Frontal cortex (tissue), 4 donors: Measurements from ENCODE around the gene UTY. TPM values are rescaled to one million over a fixed set of nuclear protein-coding genes. Genes with fewer than 3 reads are reported as not detected.
"Not testable (repeated sequence)": the region's sequence is repeated elsewhere in the genome, so short reads cannot be mapped to it uniquely, and the experiment has no call there.

Source experiments
- DNase-seq, 2 donors: peaks; one replicate each; pipeline ENCODE4 v3.0.0; 2012; ENCODE audit warnings: low spot score in 2 of 2
- FAIRE-seq: peaks from 2 replicates; lab custom pipeline; 2012; peaks lifted over from hg19 to GRCh38; lab: Jason Lieb, UNC
- total RNA-seq: library from RNA; depleted of rRNA; stranded (reverse); fragments of >200 nt; gene quantifications from one replicate; pipeline ENCODE4 v1.2.3, GENCODE V29; 2014
- donor health status: control.
- donor health status: control.
- donor health status: control.

Gene UTY
- total RNA-seq, 1 donor from 2014 or later: 25.3 TPM

DNA sequence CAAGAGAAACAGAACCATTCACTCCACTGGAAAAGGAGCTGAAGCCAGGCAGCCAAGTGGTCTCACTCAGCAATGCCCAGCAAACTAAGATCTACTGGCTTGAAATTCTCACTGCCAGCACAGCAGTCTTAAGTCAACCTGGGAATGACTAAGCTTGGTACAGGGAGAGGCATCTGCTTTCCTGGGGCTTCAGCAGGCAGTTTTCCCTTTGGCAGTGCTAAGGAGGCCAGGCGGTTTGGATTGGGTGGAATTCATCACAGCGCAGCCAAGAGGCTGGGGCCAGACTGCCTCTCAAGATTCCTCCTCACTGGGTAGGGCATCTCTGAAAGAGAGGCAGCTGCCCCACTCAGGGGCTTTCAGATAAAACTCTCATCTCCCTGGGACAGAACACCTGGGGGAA lies 149.2 kb downstream of the UTY start:
- FAIRE-seq (no peak), DNase-seq (no peak)

DNA sequence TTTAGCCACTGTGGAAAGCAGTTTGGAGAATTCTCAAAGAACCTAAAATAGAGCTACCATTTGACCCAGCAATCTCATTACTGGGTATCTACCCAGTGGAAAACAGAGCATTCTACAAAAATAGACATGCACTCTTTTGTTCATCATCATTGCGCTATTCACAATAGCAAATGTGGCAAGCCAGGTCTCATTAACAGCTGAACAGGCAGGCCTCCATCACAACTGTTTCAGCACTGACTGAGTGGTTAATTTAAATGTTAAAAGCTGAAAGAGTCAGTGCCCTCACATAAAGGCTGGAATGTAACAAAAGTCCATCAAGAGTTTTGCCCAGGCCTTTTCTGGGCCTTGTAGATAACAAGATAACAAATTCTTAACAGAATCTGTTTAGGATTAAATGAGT lies 166.9 kb downstream of the UTY start:
- DNase-seq (no peak), FAIRE-seq (no peak)

DNA sequence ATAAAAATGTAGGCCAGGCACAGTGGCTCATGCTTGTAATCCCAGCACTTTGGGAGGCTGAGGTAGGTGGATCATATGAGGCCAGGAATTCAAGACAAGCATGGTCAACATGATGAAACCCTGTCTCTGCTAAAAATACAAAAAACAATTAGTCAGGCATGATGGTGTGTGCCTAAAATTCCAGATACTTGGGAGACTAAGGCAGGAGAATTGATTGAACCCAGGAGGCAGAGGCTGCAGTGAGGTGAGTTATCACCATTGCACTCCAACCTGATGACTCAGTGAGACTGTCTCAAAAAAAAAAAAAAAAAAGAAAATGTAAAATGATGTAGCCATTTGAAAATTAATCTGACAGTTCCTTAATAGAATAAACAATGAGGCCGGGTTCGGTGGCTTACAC lies 171.9 kb downstream of the UTY start:
- DNase-seq (no peak), FAIRE-seq (no peak)

DNA sequence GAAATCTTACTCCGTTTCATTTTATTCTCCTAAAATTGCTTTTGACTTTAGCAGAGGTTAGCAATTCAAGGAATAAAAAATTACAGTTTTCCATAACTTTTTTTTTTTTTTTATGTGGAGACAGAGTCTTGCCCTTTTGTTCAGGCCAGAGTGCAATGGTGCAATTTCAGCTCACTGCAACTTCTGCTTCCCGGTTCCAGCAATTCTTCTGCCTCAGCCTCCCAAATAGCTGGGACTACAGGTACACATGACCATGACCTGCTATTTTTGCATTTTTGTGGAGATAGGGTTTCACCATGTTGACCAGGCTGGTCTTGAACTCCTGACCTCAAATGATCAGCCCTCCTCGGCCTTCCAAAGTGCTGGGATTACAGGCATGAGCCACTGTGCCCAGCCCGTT lies 179.0 kb downstream of the UTY start:
- no peak for FAIRE-seq

DNA sequence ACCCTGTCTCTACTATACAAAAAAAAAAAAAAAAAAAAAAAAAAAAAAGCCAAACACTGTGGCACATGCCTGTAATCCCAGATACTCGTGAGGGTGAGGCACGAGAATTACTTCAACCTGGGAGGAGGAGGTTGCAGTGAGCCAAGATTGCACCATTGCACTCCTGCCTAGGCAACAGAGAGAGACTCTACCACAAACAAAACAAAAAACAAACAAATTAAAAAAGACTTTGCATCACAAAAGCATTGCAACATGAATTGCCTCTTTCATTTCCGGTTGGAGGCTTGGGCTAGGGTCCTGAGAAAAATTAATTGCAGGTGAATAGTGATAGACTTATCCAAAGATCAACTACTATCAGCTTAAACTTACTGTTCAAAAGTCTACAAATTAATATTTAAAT lies 180.4 kb downstream of the UTY start:
- no peak for FAIRE-seq
- DNase-seq: no peak

More for the DNA sequence above, 179.0 kb downstream of the UTY start:
- DNase-seq: no peak

DNA sequence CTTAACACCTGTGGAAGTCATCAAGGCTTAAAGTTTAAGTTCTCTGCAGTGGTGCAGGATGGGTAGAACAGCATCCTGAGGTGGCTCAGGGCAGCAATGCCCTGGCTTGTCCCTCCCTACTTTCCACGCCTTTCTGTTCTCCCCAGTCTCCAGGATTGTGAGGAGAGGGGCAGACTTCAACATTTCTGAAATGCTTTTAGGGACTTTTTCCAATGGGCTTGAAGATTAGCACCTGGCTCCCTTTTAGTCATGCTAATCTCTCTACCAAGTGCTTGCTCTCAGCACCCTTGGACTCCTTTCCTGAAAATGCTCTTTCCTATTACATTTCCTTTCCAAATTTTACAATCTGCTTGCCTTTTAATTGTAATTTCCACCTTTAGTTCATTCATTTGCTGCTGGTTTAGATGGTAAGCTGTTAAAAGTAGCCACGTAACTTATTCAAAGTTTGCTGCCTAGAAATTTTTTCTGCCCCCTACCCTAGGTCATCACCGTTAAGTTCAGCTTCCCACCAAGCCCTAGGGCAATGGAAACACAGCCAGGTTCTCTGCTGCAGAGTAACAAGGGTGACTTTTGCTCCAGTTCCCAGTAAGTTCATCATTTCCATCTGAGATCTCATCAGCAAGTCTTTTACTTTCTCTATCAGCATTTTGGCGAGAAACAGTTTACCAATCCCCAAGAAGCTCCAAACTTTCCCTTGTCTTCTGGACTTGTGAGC lies 183.5 kb downstream of the UTY start:
- no peak for FAIRE-seq
- no peak for DNase-seq

DNA sequence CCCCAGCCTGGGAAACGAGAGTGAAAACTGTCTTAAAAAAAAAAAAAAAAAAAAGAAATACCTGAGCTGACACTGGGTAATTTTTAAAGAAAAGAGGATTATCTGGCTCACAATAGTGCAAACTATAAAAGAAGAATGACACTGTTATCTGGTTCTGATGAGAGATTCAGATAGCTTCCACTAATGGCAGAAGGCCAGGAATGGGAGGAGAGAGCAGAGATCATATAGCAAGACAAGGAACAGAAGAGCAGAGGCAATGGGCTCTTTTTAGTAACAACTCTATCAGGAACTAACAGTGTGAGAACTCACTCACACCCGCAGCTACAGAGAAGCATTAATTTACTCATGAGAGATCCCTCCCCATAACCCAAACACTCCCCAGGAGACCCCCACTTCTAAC lies 184.8 kb downstream of the UTY start:
- DNase-seq (no peak), FAIRE-seq (no peak)

DNA sequence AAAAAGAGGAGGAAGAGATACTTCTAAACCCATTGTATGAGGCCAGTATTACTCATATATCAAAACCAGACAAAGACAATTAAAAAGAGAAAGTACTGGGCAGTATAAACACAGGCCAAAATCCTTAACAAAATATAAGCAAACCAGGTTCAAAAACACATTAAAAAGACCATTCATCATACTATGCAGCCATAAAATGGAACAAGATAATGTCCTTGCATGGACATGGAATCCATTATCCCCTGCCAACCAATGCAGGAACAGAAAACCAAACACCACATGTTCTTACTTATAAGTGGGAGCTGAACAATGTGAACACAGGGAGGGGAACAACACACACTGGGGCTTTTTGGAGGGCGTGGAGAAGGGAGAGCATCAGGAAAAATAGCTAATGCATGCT lies 188.6 kb downstream of the UTY start:
- no peak for FAIRE-seq
- no peak for DNase-seq

DNA sequence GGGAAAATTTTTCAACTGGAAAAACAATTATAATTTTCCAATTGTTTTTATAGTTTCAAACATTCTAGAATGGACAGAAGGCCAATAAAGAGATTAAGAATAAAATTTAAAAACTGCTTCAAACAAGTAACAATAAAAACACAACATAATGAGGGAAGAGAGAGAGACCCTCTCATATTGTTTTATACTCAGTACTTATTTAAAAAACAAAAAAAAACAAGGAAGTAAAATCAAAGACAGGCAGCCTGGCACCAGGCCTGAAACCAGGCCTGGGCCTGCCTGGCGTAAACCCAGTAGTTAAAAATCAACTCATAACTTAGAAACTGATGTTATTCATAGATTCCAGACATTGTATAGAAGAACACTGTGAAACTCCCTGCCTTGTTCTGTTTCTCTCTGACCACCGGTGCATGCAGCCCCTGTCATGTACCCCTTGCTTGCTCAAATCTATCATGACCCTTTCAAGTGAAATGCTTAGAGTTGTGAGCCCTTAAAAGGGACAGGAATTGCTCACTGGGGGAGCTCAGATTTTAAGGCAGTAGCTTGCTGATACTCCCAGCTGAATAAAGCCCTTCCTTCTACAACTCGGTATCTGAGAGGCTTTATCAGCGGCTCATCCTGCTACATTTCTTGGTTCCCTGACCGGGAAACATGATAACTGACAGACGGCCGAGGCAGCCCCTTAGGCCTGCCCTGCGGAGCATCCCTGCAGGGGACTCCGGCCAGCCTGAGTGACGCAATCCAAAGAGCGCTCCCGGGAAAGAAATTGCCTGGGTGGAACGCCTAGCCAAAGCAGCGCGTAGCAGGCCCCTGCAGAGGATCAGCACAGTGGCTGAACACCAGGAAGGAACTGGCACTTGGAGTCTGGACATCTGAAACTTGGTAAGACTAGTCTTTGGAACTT lies 197.4 kb downstream of the UTY start:
- not testable (repeated sequence) for FAIRE-seq, DNase-seq

DNA sequence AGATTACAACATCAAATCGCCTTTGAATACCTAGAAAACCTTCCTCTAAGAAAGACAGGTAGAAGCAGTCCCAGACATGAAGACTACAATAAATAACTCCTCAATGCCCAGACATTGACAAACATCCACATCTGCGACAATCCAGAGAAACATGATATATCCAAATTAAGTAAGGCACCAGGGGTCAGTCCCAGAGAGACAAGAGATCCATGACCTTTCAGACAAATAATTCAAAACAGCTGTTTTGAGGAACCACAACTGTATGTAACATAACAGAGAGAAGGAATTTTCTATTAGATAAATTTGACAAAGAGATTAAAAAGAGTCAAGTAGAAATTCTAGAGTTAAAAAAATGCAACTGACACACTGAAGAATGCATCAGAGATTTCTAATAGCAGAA lies 200.3 kb downstream of the UTY start:
- FAIRE-seq: no peak
- no peak for DNase-seq

DNA sequence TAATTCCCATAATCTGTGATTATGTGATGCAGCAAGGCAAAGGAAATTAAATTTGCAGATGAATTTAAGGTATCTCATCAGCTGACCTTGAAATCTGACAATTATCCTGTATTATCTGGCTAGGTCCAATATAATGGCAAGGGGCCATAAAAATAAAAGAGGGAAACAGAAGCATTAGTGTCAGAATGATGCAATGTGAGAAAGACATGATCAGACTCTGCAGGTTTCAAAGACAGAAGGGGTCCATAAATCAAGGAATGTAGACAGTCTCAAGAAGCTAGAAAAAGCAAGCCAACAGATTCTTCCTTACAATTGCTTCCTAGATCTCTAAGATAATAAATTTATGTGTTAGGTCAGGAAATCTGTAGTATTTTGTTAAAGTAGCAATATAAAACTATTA lies 208.1 kb downstream of the UTY start:
- no peak for FAIRE-seq

DNA sequence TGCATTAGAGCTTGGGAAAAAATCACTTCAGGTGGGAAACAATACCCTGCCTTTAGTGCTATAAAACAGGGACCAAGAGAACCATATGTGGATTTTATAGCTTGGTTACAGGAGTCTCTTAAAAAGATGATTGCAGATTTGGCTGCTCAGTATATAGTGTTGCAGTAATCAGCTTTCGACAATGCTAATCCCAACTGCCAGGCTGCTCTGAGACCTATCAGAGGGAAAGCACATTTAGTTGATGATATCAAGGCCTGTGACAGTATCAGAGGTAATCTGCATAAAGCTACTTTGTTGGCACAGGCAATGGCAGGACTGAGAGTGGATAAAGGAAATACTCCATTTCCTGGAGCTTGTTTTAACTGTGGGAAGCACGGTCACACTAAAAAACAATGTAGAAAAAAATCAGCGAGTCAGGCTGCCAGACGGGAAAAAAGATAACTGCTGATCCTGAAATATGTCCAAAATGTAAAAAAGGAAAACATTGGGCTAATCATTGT lies 225.8 kb downstream of the UTY start:
- DNase-seq, FAIRE-seq: not testable (repeated sequence)

More for the DNA sequence above, 208.1 kb downstream of the UTY start:
- no peak for DNase-seq

DNA sequence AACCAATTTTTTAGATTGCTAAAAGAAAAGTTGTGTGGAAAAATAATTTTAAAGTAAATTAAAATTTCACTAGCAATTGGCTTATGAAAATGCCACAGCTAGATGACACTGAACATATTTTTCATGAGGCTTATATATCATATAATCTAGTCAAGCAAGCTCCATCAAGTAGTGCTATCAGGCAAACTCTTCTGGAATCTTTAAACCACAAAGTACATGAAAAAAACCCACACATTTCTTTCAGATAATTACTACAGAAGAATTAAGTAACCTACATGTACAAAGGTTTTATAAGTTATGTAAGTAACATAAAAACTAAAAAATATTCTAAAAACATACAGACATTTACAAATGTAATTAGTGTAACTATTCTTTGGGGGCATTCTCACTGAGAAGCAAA lies 229.4 kb downstream of the UTY start:
- FAIRE-seq (no peak), DNase-seq (no peak)

DNA sequence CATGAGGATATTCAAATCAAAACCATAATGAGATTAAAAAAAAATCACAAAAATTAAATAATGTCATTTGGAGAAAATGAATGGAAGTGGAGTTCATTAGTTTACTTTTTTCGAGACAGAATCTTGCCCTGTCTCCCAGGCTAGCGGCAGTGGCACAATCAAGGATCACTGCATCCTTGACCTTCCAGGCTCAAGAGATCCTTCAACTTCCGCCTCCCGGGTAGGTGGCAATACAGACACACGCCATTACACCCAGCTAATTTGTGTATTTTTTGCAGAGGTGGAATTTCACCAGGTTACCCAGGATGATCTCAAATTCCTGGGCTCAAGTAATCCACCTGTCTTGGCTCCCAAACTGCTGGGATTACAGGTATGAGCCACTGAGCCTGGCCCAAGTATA lies 236.1 kb downstream of the UTY start:
- FAIRE-seq (no peak), DNase-seq (no peak)

DNA sequence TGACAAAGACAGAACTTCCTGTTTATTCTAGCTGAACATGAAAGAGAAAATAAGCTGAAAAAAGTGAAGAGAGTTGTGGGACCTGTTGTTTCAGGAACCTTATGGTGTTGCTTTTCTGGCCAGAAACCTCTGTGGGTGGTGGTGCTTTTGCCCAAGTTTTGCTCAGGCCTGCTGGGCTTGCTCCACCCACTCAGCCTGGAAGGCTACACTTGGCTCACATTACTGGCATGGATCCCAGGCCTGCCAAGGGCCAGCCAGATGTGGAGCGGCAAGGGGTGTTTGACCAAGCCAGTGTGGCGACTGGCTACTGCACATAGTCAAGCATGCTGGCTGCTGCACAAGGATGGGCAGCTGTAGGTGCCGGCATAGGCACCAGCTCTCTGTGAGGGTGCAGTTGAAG lies 245.9 kb downstream of the UTY start:
- FAIRE-seq (no peak), DNase-seq (no peak)

DNA sequence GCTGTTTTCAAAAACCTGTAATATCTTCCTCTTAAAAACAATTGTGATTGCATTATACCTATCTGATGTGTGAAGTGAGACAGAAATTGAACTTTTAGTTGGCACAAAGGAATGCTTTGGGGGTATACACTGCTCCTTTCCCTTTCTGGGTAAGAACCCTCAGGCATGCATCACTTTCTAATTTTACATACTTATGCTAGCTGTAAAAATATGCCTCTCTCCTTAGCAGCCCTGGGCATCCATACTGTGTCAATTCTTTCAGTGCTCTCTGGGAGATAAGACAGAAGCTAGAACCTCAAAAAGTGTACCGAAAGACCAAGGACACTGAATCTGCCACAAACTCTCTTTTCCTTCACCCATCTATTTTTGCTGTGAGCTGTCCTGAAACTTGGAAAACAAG lies 246.7 kb downstream of the UTY start:
- FAIRE-seq: no peak
- no peak for DNase-seq

DNA sequence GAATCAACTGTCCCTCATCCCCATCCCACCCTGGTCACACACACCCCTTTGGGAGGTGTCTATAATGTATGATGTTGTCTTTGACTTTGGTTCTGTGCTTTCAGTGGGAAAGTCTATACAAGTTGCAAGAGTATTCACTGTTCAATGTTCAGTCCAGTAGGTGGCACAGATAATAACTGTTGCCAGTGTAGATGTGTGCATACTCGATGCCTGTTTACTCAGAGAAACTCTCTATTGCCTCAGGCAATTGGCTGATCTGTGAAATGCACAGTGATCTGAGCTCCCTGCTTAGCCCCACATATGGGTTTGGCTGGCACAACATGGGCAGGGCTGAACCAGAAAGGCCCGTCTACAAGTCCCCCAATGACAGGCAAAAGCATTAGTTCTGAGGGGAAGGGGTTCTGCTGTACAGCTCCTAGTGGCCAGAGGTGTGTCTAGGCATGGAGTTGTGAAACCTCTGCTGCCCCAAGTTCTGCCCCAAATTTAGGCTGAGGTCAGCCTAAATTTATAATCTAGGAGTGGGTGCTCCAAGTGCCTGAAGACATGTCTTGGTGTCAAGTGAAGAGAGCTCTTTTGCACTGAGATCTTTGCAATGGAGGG lies 252.4 kb downstream of the UTY start:
- FAIRE-seq: no peak

DNA sequence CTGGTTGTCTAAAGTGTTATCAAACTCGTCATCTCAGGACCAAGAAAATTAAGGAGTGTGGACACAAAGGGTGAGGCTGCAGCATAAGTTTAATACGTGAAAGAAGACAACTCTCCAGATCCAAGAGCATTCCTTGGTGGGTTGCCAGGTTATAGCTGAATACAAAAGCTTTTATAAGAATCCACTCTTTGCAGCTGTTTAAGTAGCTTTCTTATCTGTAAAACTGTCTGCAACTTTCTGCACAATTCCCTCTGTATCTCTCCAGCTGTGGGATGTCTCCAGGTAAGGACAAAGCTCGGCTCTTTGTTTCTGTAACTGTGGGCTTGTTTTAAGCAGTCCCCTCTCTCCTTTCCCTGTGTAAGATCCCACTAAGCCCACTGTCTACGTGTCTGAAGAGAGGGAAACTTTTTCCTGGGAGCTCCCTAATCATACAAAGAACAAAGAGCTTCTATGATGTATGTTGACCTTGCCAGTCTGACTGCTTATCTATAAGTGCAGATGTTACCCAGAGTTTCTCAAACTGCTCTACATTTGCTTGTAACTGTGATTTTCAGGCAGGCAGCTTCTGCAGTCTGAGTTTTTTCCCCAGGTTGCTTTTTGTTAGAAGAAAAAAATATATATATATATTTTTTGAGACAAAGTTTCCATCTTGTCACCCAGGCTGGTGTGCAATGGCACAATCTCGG lies 268.7 kb downstream of the UTY start:
- FAIRE-seq (no peak), DNase-seq (no peak)

More for the DNA sequence above, 252.4 kb downstream of the UTY start:
- DNase-seq: no peak

DNA sequence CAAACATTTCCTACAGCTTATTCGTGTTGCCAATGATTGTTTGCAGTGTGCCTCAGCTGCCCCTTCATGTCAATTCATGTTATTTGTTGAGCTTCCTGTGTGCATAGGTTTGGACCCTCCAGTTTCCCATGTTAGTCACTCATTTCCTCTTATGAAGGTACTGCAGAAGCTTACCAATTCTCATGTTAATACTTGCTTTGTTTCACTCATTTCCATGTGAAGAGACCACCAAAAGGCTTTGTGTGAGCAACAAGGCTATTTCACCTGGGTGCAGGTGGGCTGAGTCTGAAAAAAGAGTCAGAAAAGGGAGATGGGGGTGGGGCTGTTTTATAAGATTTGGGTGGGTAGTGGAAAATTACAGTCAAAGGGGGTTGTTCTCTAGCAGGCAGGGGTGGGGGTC lies 274.6 kb downstream of the UTY start:
- FAIRE-seq: no peak

More for the DNA sequence above, 274.6 kb downstream of the UTY start:
- no peak for DNase-seq
